Left renal cortex interstitium (tissue), 4 donors: ENCODE data around the gene MRPL55. TPM values are rescaled to one million over a fixed set of nuclear protein-coding genes. Genes with fewer than 3 reads are reported as not detected.

Experiments
- DNase-seq, 4 donors: peaks; one replicate each; pipeline ENCODE4 v3.0.0-alpha.2; 2013; ENCODE audit warnings: low read depth in 4 of 4, low spot score in 2 of 4, missing footprints in 1 of 4
- polyA plus RNA-seq, 4 donors: library from polyadenylated mRNA; unstranded; fragments of 120-200 nt; gene quantifications; one replicate each; pipeline ENCODE4 v1.2.1, GENCODE V29; 2013; ENCODE audit not compliant: insufficient read length in 4 of 4

Gene MRPL55
- polyA plus RNA-seq, 4 donors = 37.4 to 60.9 (median 49.0) TPM

GRCh38 chr1:228060458-228061190, 48.5 kb downstream of the MRPL55 start:
- no peak for DNase-seq

- DNase-seq = peak in 1 of 4 donors; percentile 28
Measured at GRCh38 chr1:228059634-228060457, 49.3 kb downstream of the MRPL55 start.

- no peak for DNase-seq
Measured at GRCh38 chr1:228058949-228059633, 50.0 kb downstream of the MRPL55 start.

- DNase-seq = no peak
Measured at GRCh38 chr1:228058172-228058948, 50.7 kb downstream of the MRPL55 start.

Other genes with a start within 250 kb of the MRPL55 start
- gene WNT9A, start 161.4 kb downstream of the MRPL55 start, polyA plus RNA-seq = 1 to 10 TPM; 1.3 to 1.8 (median 1.6) TPM
- under 1 TPM; 0.12 to 0.36 (median 0.22) TPM for gene WNT3A, start 102.3 kb downstream of the MRPL55 start, polyA plus RNA-seq
- 100 to 1,000 TPM; 311 to 414 (median 343) TPM for gene ARF1, start 26.6 kb downstream of the MRPL55 start, polyA plus RNA-seq
- 10 to 100 TPM; 13.1 to 26.9 (median 24.2) TPM for gene C1orf35, start 6.0 kb downstream of the MRPL55 start, polyA plus RNA-seq
- gene GUK1, start 31.0 kb upstream of the MRPL55 start, polyA plus RNA-seq = 100 to 1,000 TPM; 107 to 169 (median 142) TPM
- 1 to 10 TPM in 1 of 4 donors, under 1 TPM in 3; 0.56 to 1.2 (median 0.78) TPM for gene GJC2, start 40.6 kb upstream of the MRPL55 start, polyA plus RNA-seq
- 1 to 10 TPM; 4.1 to 6.6 (median 5.8) TPM for gene IBA57, start 56.5 kb upstream of the MRPL55 start, polyA plus RNA-seq
- gene OBSCN, start 98.7 kb upstream of the MRPL55 start, polyA plus RNA-seq = 10 to 100 TPM; 16.5 to 49.7 (median 34.5) TPM